Astrocyte (in vitro differentiated cells and primary cell): ENCODE data around the gene KRT23. TPM values are rescaled to one million over a fixed set of nuclear protein-coding genes. Genes with fewer than 3 reads are reported as not detected.

ENCODE experiments used
- DNase-seq: peaks from one replicate; pipeline ENCODE4 v3.0.0-alpha.2; 2010; ENCODE audit warnings: low read depth
- FAIRE-seq: peaks from 2 replicates; lab custom pipeline; 2011; peaks lifted over from hg19 to GRCh38; lab: Jason Lieb, UNC
- H2AFZ ChIP-seq: 2 replicates; pipeline ENCODE4 v1.6.0; 2012; ENCODE audit warnings: low read depth, low read length, inconsistent platforms
- H3K27ac ChIP-seq: 2 replicates; pipeline ENCODE4 v1.5.1; 2011; ENCODE audit warnings: low read depth, low read length, inconsistent platforms
- H3K27me3 ChIP-seq: 2 replicates; pipeline ENCODE4 v1.6.0; 2011; ENCODE audit warnings: low read length, inconsistent platforms; ENCODE audit not compliant: insufficient read depth
- H3K36me3 ChIP-seq: 2 replicates; pipeline ENCODE4 v1.5.1; 2011; ENCODE audit warnings: low read length, inconsistent platforms; ENCODE audit not compliant: insufficient read depth
- H3K4me1 ChIP-seq: 2 replicates; pipeline ENCODE4 v1.5.1; 2011; ENCODE audit warnings: low read length, inconsistent platforms; ENCODE audit not compliant: insufficient read depth
- H3K4me2 ChIP-seq: 2 replicates; pipeline ENCODE4 v1.6.0; 2012; ENCODE audit warnings: low read length, inconsistent platforms
- H3K4me3 ChIP-seq: 2 replicates; pipeline ENCODE4 v1.5.1; 2011; ENCODE audit warnings: low read depth, mild to moderate bottlenecking, low read length, inconsistent platforms; ENCODE audit not compliant: insufficient read depth
- H3K79me2 ChIP-seq: 2 replicates; pipeline ENCODE4 v1.6.0; 2012; ENCODE audit warnings: mild to moderate bottlenecking, low read length, inconsistent platforms; ENCODE audit not compliant: insufficient read depth
- H3K9ac ChIP-seq: 2 replicates; pipeline ENCODE4 v1.6.0; 2012; ENCODE audit warnings: mild to moderate bottlenecking, low read length, inconsistent platforms
- H3K9me3 ChIP-seq: 2 replicates; pipeline ENCODE4 v1.5.1; 2012; ENCODE audit warnings: low read depth, mild to moderate bottlenecking, low read length, inconsistent platforms; ENCODE audit not compliant: insufficient read depth
- H4K20me1 ChIP-seq: 2 replicates; pipeline ENCODE4 v1.6.0; 2012; ENCODE audit warnings: low read length, inconsistent platforms; ENCODE audit not compliant: insufficient read depth
- H3K27ac Mint-ChIP-seq: one replicate; pipeline ENCODE4 v1.8.0; 2021; ENCODE audit warnings: mild to moderate bottlenecking, mixed read lengths; ENCODE audit not compliant: unreplicated experiment
- H3K27me3 Mint-ChIP-seq: one replicate; pipeline ENCODE4 v1.8.0; 2021; ENCODE audit warnings: low read depth, mixed read lengths; ENCODE audit not compliant: unreplicated experiment
- H3K36me3 Mint-ChIP-seq: one replicate; pipeline ENCODE4 v1.8.0; 2021; ENCODE audit warnings: low read depth, mixed read lengths; ENCODE audit not compliant: unreplicated experiment
- H3K4me1 Mint-ChIP-seq: one replicate; pipeline ENCODE4 v1.8.0; 2021; ENCODE audit warnings: low read depth, mixed read lengths; ENCODE audit not compliant: unreplicated experiment
- H3K4me3 Mint-ChIP-seq: one replicate; pipeline ENCODE4 v1.8.0; 2021; ENCODE audit warnings: mild to moderate bottlenecking, moderate library complexity, mixed read lengths; ENCODE audit not compliant: unreplicated experiment
- H3K9me3 Mint-ChIP-seq: one replicate; pipeline ENCODE4 v1.8.0; 2021; ENCODE audit warnings: mild to moderate bottlenecking, mixed read lengths; ENCODE audit not compliant: unreplicated experiment
- EZH2 ChIP-seq: IDR thresholded peaks from 2 replicates; pipeline ENCODE4 v1.6.1; 2012; ENCODE audit warnings: mild to moderate bottlenecking, low read length, inconsistent platforms; ENCODE audit not compliant: insufficient read depth
- total RNA-seq: library from RNA; stranded (reverse); gene quantifications from 2 replicates; pipeline ENCODE4 v1.2.1, GENCODE V29; 2021
- TF ChIP-seq, protein P1 (sequence below): IDR thresholded peaks from 2 replicates; pipeline ENCODE4 v1.5.1; 2011; ENCODE audit warnings: low read depth, mild to moderate bottlenecking, inconsistent platforms, low read length, moderate library complexity; ENCODE audit not compliant: insufficient read depth

Gene KRT23
- total RNA-seq, 1 donor from 2014 or later = not detected

DNA sequence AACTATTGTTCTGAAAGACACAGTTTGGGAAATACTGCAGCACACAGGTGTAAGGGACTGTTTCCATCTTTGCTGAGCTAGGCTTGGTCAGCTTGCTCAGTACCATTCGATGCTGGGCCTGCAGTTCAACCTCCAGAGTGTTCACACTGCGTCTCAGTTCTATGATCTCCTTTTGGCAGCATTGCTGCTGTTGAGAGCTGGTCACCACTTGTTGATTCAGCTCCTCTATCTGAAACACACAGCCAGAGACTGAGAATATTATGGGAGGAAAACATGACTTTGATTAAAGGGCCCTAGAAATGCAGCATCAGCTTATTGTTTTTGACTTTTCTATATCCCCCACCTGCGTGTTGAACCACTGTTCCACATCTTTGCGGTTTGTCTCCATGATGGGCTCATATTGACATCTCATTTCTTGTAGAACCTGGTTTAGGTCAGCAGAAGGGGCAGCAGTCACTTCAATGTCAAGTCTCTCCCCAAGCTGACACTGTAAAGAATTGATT lies 24.7 kb upstream of the KRT23 start:
- Histone ChIP-seq H3K79me2 (no peaks in the 10 kb centered on the region), H2AFZ (no peak overlapping the region), H3K4me1 (peaks cover 15% of the 10 kb centered on the region), H4K20me1 (no peaks in the 10 kb centered on the region), H3K4me3 (no peak overlapping the region), H3K9me3 (no peaks in the 10 kb centered on the region), H3K9ac (no peak overlapping the region), H3K36me3 (no peaks in the 10 kb centered on the region), H3K27me3 (no peaks in the 10 kb centered on the region), H3K4me2 (no peak overlapping the region), H3K27ac (no peak overlapping the region)
- H3K36me3 Mint-ChIP-seq = no peaks in the 10 kb centered on the region
- H3K4me3 Mint-ChIP-seq = no peak overlapping the region
- FAIRE-seq (no peak), DNase-seq (no peak)
- peaks cover 16% of the 10 kb centered on the region for H3K4me1 Mint-ChIP-seq
- no peak overlapping the region for H3K27ac Mint-ChIP-seq
- TF ChIP-seq, protein P1, sequence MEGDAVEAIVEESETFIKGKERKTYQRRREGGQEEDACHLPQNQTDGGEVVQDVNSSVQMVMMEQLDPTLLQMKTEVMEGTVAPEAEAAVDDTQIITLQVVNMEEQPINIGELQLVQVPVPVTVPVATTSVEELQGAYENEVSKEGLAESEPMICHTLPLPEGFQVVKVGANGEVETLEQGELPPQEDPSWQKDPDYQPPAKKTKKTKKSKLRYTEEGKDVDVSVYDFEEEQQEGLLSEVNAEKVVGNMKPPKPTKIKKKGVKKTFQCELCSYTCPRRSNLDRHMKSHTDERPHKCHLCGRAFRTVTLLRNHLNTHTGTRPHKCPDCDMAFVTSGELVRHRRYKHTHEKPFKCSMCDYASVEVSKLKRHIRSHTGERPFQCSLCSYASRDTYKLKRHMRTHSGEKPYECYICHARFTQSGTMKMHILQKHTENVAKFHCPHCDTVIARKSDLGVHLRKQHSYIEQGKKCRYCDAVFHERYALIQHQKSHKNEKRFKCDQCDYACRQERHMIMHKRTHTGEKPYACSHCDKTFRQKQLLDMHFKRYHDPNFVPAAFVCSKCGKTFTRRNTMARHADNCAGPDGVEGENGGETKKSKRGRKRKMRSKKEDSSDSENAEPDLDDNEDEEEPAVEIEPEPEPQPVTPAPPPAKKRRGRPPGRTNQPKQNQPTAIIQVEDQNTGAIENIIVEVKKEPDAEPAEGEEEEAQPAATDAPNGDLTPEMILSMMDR = no peak
- peaks cover 8% of the 10 kb centered on the region for H3K9me3 Mint-ChIP-seq
- no peaks in the 10 kb centered on the region for H3K27me3 Mint-ChIP-seq

GRCh38 chr17:40961591-40961990 lies 24.1 kb upstream of the KRT23 start:
- no peak for DNase-seq
- Mint-ChIP-seq H3K27me3 (no peaks in the 10 kb centered on the region), H3K9me3 (peaks cover 8% of the 10 kb centered on the region), H3K4me1 (peaks cover 21% of the 10 kb centered on the region), H3K36me3 (no peaks in the 10 kb centered on the region), H3K27ac (no peak overlapping the region), H3K4me3 (no peak overlapping the region)
- no peak for FAIRE-seq
- Histone ChIP-seq H3K27ac (no peak overlapping the region), H3K79me2 (no peaks in the 10 kb centered on the region), H2AFZ (no peak overlapping the region), H3K9me3 (no peaks in the 10 kb centered on the region), H3K36me3 (no peaks in the 10 kb centered on the region), H4K20me1 (no peaks in the 10 kb centered on the region), H3K4me1 (peaks cover 18% of the 10 kb centered on the region), H3K27me3 (no peaks in the 10 kb centered on the region), H3K4me3 (no peak overlapping the region), H3K9ac (no peak overlapping the region), H3K4me2 (no peak overlapping the region)
- TF ChIP-seq EZH2 = no peak
- TF ChIP-seq, protein P1 = no peak

- H2AFZ ChIP-seq = no peak overlapping the region
- TF ChIP-seq, protein P1 = no peak
- no peak for TF ChIP-seq EZH2
- H3K4me3 ChIP-seq = no peak overlapping the region
- no peaks in the 10 kb centered on the region for H3K79me2 ChIP-seq
- no peaks in the 10 kb centered on the region for H3K27me3 Mint-ChIP-seq
- H3K4me1 Mint-ChIP-seq = peaks cover 31% of the 10 kb centered on the region
- no peaks in the 10 kb centered on the region for H3K36me3 ChIP-seq
- no peak for DNase-seq
- peaks cover 4% of the 10 kb centered on the region for H3K9me3 Mint-ChIP-seq
- no peaks in the 10 kb centered on the region for H4K20me1 ChIP-seq
- peak; percentile 54 for FAIRE-seq
- no peaks in the 10 kb centered on the region for H3K9me3 ChIP-seq
- H3K4me2 ChIP-seq = no peak overlapping the region
- H3K27me3 ChIP-seq = no peaks in the 10 kb centered on the region
- H3K27ac Mint-ChIP-seq = no peak overlapping the region
- no peak overlapping the region for H3K9ac ChIP-seq
- H3K27ac ChIP-seq = no peak overlapping the region
- no peaks in the 10 kb centered on the region for H3K36me3 Mint-ChIP-seq
- peaks cover 25% of the 10 kb centered on the region for H3K4me1 ChIP-seq
- no peak overlapping the region for H3K4me3 Mint-ChIP-seq
Measured at GRCh38 chr17:40960144-40960543, 22.7 kb upstream of the KRT23 start.
